Activated CD4-positive, CD25-positive, alpha-beta regulatory T cell treated with anti-CD3 and anti-CD28 coated beads, Interleukin-2, amount 50 U/mL, for 16 hours (primary cell): ENCODE data around the gene FNDC10.
"Not testable (repeated sequence)": the region's sequence is repeated elsewhere in the genome, so short reads cannot be mapped to it uniquely, and the experiment has no call there.

Source experiments
- DNase-seq: peaks from one replicate; pipeline ENCODE4 v3.0.0-alpha.2; 2020; ENCODE audit warnings: low read depth, low spot score

The FNDC10 gene

GRCh38 chr1:1567152-1567875, 32.6 kb downstream of the FNDC10 start:
- DNase-seq, result no peak

- DNase-seq, result no peak
Measured at GRCh38 chr1:1565340-1565739, 34.6 kb downstream of the FNDC10 start.

- DNase-seq, result no peak
Measured at GRCh38 chr1:1564268-1564667, 35.7 kb downstream of the FNDC10 start.

- no peak for DNase-seq
Measured at GRCh38 chr1:1563688-1564087, 36.2 kb downstream of the FNDC10 start.

- no peak for DNase-seq
Measured at GRCh38 chr1:1562556-1563195, 37.3 kb downstream of the FNDC10 start.

- no peak for DNase-seq
Measured at GRCh38 chr1:1561801-1562470, 38.0 kb downstream of the FNDC10 start.

GRCh38 chr1:1560178-1560577, 39.8 kb downstream of the FNDC10 start:
- no peak for DNase-seq

- DNase-seq, result no peak
Measured at GRCh38 chr1:1559066-1559465, 40.9 kb downstream of the FNDC10 start.

GRCh38 chr1:1558591-1558990, 41.3 kb downstream of the FNDC10 start:
- DNase-seq, result no peak

- DNase-seq, result not testable (repeated sequence)
Measured at GRCh38 chr1:1557688-1558087, 42.2 kb downstream of the FNDC10 start.

GRCh38 chr1:1556961-1557360, 43.0 kb downstream of the FNDC10 start:
- not testable (repeated sequence) for DNase-seq

GRCh38 chr1:1556505-1556904, 43.4 kb downstream of the FNDC10 start:
- DNase-seq, result no peak

- DNase-seq, result no peak
Measured at GRCh38 chr1:1554926-1555915, 44.7 kb downstream of the FNDC10 start.

- no peak for DNase-seq
Measured at GRCh38 chr1:1554550-1554925, 45.4 kb downstream of the FNDC10 start.

GRCh38 chr1:1553821-1554494, 46.0 kb downstream of the FNDC10 start:
- no peak for DNase-seq

- DNase-seq, result no peak
Measured at GRCh38 chr1:1552263-1552639, 47.7 kb downstream of the FNDC10 start.

GRCh38 chr1:1551524-1552262, 48.2 kb downstream of the FNDC10 start:
- no peak for DNase-seq

GRCh38 chr1:1550591-1551432, 49.1 kb downstream of the FNDC10 start:
- DNase-seq, result no peak

- DNase-seq, result no peak
Measured at GRCh38 chr1:1550087-1550486, 49.8 kb downstream of the FNDC10 start.

- DNase-seq, result no peak
Measured at GRCh38 chr1:1548591-1548990, 51.3 kb downstream of the FNDC10 start.
